GM12878 (cell line): ENCODE data around the gene PDZK1IP1.

Experiments used
- EP300 ChIP-seq, 2 experiments: fragments of 150-350 bp in 1 of 2; IDR thresholded peaks; 2 replicates each; pipeline ENCODE4 v1.6.1; 2011 to 2012; ENCODE audit warnings: low read depth in 2 of 2, low read length in 2 of 2, borderline replicate concordance in 1 of 2, improper control_type of control experiment in 1 of 2, inconsistent platforms in 1 of 2; ENCODE audit not compliant: control insufficient read depth in 1 of 2
- SUPT20H ChIP-seq: IDR thresholded peaks from 2 replicates; pipeline ENCODE4 v1.6.1; 2011; ENCODE audit warnings: low read depth, mild to moderate bottlenecking, low read length, moderate library complexity, borderline replicate concordance; ENCODE audit not compliant: control insufficient read depth

GRCh38 chr1:47179017-47179987, 10.5 kb downstream of the PDZK1IP1 start:
- no peak for TF ChIP-seq SUPT20H
- TF ChIP-seq EP300 (IDR thresholded peaks at IDR 0.05; ENCODE audit: borderline replicate concordance in 1 of 2, control insufficient read depth in 1 of 2, low read depth in 2 of 2, low read length in 2 of 2), result no peak
